Parathyroid adenoma (tissue), 2 donors: ENCODE measurements around the gene NHERF2.

Experiments used
- H2AFZ ChIP-seq: fragments of 300-600 bp; sonication (generic); one replicate; pipeline ENCODE4 v1.7.0; 2017; ENCODE audit warnings: antibody characterized with exemption, mild to moderate bottlenecking
- H3K27ac ChIP-seq: fragments of 300-600 bp; sonication (generic); one replicate; pipeline ENCODE4 v1.7.0; 2017
- H3K27me3 ChIP-seq: fragments of 300-600 bp; sonication (generic); one replicate; pipeline ENCODE4 v1.7.0; 2017; ENCODE audit warnings: low read length; ENCODE audit not compliant: control insufficient read depth, insufficient read depth
- H3K36me3 ChIP-seq: fragments of 300-600 bp; sonication (generic); one replicate; pipeline ENCODE4 v1.7.0; 2017; ENCODE audit warnings: low read length; ENCODE audit not compliant: control insufficient read depth, insufficient read depth
- H3K4me1 ChIP-seq: fragments of 300-600 bp; sonication (generic); one replicate; pipeline ENCODE4 v1.7.0; 2017; ENCODE audit warnings: control low read depth
- H3K4me2 ChIP-seq: fragments of 300-600 bp; sonication (generic); one replicate; pipeline ENCODE4 v1.7.0; 2017; ENCODE audit warnings: low read length
- H3K4me3 ChIP-seq: fragments of 300-600 bp; sonication (generic); one replicate; pipeline ENCODE4 v1.7.0; 2017; ENCODE audit warnings: low read depth, low read length
- H3K79me2 ChIP-seq: fragments of 300-600 bp; sonication (generic); one replicate; pipeline ENCODE4 v1.7.0; 2017; ENCODE audit warnings: control low read depth
- H3K9ac ChIP-seq: fragments of 300-600 bp; sonication (generic); one replicate; pipeline ENCODE4 v1.7.0; 2017; ENCODE audit warnings: mild to moderate bottlenecking
- H3K9me3 ChIP-seq: fragments of 300-600 bp; sonication (generic); one replicate; pipeline ENCODE4 v1.7.0; 2017; ENCODE audit warnings: low read length; ENCODE audit not compliant: control insufficient read depth
- CTCF ChIP-seq: fragments of 300-600 bp; sonication (generic); IDR thresholded peaks from one replicate; pipeline ENCODE4 v1.7.0; 2017; ENCODE audit warnings: antibody characterized with exemption, mild to moderate bottlenecking
- donor health status: primary hyperparathyroidism.

The NHERF2 gene

GRCh38 chr16:2083876-2084780 is 57.4 kb downstream of the NHERF2 start:
- no peak for TF ChIP-seq CTCF
- Histone ChIP-seq H3K36me3 (no peaks in the 10 kb centered on the region), H3K4me1 (no peaks in the 10 kb centered on the region), H3K27ac (no peak overlapping the region), H3K79me2 (no peaks in the 10 kb centered on the region), H2AFZ (no peak overlapping the region), H3K4me3 (no peak overlapping the region), H3K9me3 (no peaks in the 10 kb centered on the region), H3K27me3 (no peaks in the 10 kb centered on the region), H3K9ac (no peak overlapping the region), H3K4me2 (no peak overlapping the region)

- Histone ChIP-seq H3K9me3 (no peaks in the 10 kb centered on the region), H3K36me3 (no peaks in the 10 kb centered on the region), H3K27me3 (no peaks in the 10 kb centered on the region), H3K4me3 (no peak overlapping the region), H3K27ac (no peak overlapping the region), H3K4me1 (no peaks in the 10 kb centered on the region), H3K4me2 (no peak overlapping the region), H3K9ac (no peak overlapping the region), H3K79me2 (no peaks in the 10 kb centered on the region), H2AFZ (no peak overlapping the region)
- TF ChIP-seq CTCF = no peak
Measured at GRCh38 chr16:2084895-2085625, 58.4 kb downstream of the NHERF2 start.

GRCh38 chr16:2085669-2086068 is 59.0 kb downstream of the NHERF2 start:
- no peak for TF ChIP-seq CTCF
- Histone ChIP-seq H2AFZ (no peak overlapping the region), H3K4me1 (no peaks in the 10 kb centered on the region), H3K27ac (no peak overlapping the region), H3K36me3 (no peaks in the 10 kb centered on the region), H3K4me2 (no peak overlapping the region), H3K4me3 (no peak overlapping the region), H3K79me2 (no peaks in the 10 kb centered on the region), H3K9me3 (no peaks in the 10 kb centered on the region), H3K27me3 (no peaks in the 10 kb centered on the region), H3K9ac (no peak overlapping the region)

- Histone ChIP-seq H3K4me2 (no peak overlapping the region), H3K9ac (no peak overlapping the region), H3K27me3 (no peaks in the 10 kb centered on the region), H3K4me3 (no peak overlapping the region), H3K4me1 (no peaks in the 10 kb centered on the region), H3K36me3 (no peaks in the 10 kb centered on the region), H3K27ac (no peak overlapping the region), H2AFZ (no peak overlapping the region), H3K79me2 (no peaks in the 10 kb centered on the region), H3K9me3 (no peaks in the 10 kb centered on the region)
- TF ChIP-seq CTCF = no peak
Measured at GRCh38 chr16:2086106-2086742, 59.5 kb downstream of the NHERF2 start.
